ENCODE results near the gene MCAT. TPM values are rescaled to one million over a fixed set of nuclear protein-coding genes. Genes with fewer than 3 reads are reported as not detected.
A peak's percentile ranks its signal among the peaks of the same experiment; 100 is the strongest.

Gene MCAT
- total and polyA plus RNA-seq, 10 donors = 7.6 to 25.3 (median 11.4) TPM

- 91 to 99% (median 96%) methylated on average over 7 to 9 of the region's 9 CpGs for WGBS, 5 donors
- DNase-seq = peak; percentile 63
- Histone ChIP-seq H3K27me3 (replicated peaks in 1 of 7) (no peaks in the 10 kb centered on the region), H3K9me3 (no peaks in the 10 kb centered on the region), H3K4me3 (no peak overlapping the region), H3K36me3 (peaks cover 0 to 97% (median 66%) of the 10 kb centered on the region in 6 donors), H3K4me1 (peaks cover 0 to 12% (median 3%) of the 10 kb centered on the region in 6 donors), H3K27ac (no peak overlapping the region)
- TF ChIP-seq POLR2AphosphoS5 (IDR thresholded peaks at IDR 0.05) (no peak), CTCF (IDR thresholded peaks at IDR 0.05 in 8 of 11, conservative IDR thresholded peaks at IDR 0.05 in 3 of 11) (no peak), POLR2A (IDR thresholded peaks at IDR 0.05) (no peak)
- intact Hi-C loops (cut with DNase I; ENCODE audit: low total_unique reads) = no loop called here
These were observed 31.8 kb upstream of the MCAT start for GRCh38 chr22:43174941-43175531.

DNA sequence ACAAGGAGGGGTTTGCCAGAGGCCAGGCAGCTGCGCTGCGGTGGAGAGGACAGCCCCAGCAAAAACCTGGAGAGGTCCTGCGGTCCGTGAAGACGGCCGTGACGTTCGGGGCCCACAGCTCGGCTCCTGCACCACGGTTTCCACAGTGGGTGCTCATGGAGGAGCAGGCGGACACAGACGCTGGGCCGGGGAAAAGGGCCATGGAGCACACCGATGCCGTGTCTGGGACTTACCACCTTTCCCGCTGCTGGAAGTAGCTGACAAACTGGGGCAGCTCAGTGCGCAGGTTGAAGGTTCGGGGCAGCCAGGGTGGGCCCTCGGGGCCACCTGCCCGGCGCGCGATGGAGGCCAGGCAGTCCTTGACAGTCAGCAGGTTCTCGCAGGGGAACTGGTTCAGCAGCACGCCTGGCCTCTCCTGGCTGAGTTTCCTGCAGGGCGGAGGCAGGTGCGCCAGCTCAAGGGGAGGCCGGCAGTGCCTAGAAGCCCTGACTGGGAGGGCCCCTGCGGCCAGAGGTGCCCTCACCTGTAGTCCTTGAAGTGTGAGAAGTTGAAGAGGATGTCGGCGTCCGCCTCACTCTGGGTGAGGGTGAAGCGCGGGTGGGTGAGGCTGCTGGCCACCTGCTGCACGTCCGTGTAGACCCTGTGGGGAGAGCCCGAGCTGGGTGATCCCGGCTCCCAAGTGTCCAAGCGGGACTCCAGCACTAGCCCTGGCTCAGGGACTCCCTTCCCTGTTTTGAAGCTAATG is 30.9 kb upstream of the MCAT start:
- 93 to 98% (median 97%) methylated on average over 20 to 39 of the region's 39 CpGs for WGBS, 5 donors
- H3K27me3 ChIP-seq (replicated peaks in 1 of 7) = no peaks in the 10 kb centered on the region
- peak; percentile 58 for DNase-seq
- no peak overlapping the region for H3K27ac ChIP-seq
- no peak for TF ChIP-seq CTCF (IDR thresholded peaks at IDR 0.05 in 8 of 11, conservative IDR thresholded peaks at IDR 0.05 in 3 of 11)
- no peak for TF ChIP-seq POLR2A (IDR thresholded peaks at IDR 0.05)
- TF ChIP-seq POLR2AphosphoS5 (IDR thresholded peaks at IDR 0.05) = no peak
- H3K9me3 ChIP-seq = no peaks in the 10 kb centered on the region
- no peak overlapping the region for H3K4me3 ChIP-seq
- intact Hi-C loops (cut with DNase I; ENCODE audit: low total_unique reads) = no loop called here
- peaks cover 0 to 12% (median 3%) of the 10 kb centered on the region in 6 donors for H3K4me1 ChIP-seq
- H3K36me3 ChIP-seq = peaks cover 0 to 97% (median 66%) of the 10 kb centered on the region in 6 donors

DNA sequence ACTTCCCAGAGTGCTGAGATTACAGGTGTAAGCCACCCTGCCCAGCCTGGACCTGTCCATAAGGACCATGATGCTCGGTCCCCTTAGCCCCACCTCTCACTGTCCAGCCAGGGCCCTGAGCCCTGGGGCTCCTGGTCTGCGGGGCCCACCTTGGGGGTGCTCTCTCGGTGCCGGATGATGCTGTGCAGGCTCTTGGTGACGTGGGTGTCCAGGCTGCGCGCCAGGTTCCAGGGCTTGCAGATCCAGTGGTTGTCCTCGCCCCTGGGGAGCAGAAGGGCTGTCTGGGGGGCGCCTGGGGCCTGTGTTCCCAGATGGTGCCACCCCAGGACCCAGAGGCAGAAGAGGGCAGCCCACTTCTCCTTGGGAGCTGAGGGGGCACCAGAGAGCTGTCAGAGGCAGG is 30.4 kb upstream of the MCAT start:
- no peak overlapping the region for H3K27ac ChIP-seq
- H3K4me1 ChIP-seq = peaks cover 0 to 12% (median 3%) of the 10 kb centered on the region in 6 donors
- TF ChIP-seq CTCF (IDR thresholded peaks at IDR 0.05 in 8 of 11, conservative IDR thresholded peaks at IDR 0.05 in 3 of 11) (no peak), POLR2A (IDR thresholded peaks at IDR 0.05) (no peak), POLR2AphosphoS5 (IDR thresholded peaks at IDR 0.05) (no peak)
- H3K9me3 ChIP-seq = no peaks in the 10 kb centered on the region
- intact Hi-C loops (cut with DNase I; ENCODE audit: low total_unique reads) = no loop called here
- DNase-seq = peak; percentile 56
- no peak overlapping the region for H3K4me3 ChIP-seq
- no peaks in the 10 kb centered on the region for H3K27me3 ChIP-seq (replicated peaks in 1 of 7)
- 96 to 100% (median 99%) methylated on average over 3 to 9 of the region's 9 CpGs for WGBS, 5 donors
- peaks cover 0 to 97% (median 61%) of the 10 kb centered on the region in 6 donors for H3K36me3 ChIP-seq

GRCh38 chr22:43172191-43172590 is 29.0 kb upstream of the MCAT start:
- no peaks in the 10 kb centered on the region for H3K27me3 ChIP-seq (replicated peaks in 1 of 7)
- peaks cover 0 to 98% (median 68%) of the 10 kb centered on the region in 6 donors for H3K36me3 ChIP-seq
- H3K27ac ChIP-seq = no peak overlapping the region
- H3K4me3 ChIP-seq = no peak overlapping the region
- intact Hi-C loops (cut with DNase I; ENCODE audit: low total_unique reads) = no loop called here
- DNase-seq = peak; percentile 55
- no peaks in the 10 kb centered on the region for H3K9me3 ChIP-seq
- WGBS, 5 donors = 92 to 98% (median 97%) methylated on average over 18 to 19 of the region's 19 CpGs
- peaks cover 0 to 12% (median 3%) of the 10 kb centered on the region in 6 donors for H3K4me1 ChIP-seq
- TF ChIP-seq POLR2AphosphoS5 (IDR thresholded peaks at IDR 0.05) = no peak
- TF ChIP-seq POLR2A (IDR thresholded peaks at IDR 0.05) = no peak
- TF ChIP-seq CTCF (IDR thresholded peaks at IDR 0.05 in 8 of 11, conservative IDR thresholded peaks at IDR 0.05 in 3 of 11) = no peak
